PFSK-1 (cell line): ENCODE results near the gene SPAG9.

Experiments used
- POLR2AphosphoS5 ChIP-seq: IDR thresholded peaks from 2 replicates; pipeline ENCODE4 v1.6.1; 2012; ENCODE audit warnings: low read depth, mild to moderate bottlenecking, control low read depth, low read length, moderate library complexity
- SIN3A ChIP-seq: IDR thresholded peaks from 2 replicates; pipeline ENCODE4 v1.6.1; 2012; ENCODE audit warnings: mild to moderate bottlenecking, low read length, moderate library complexity, borderline replicate concordance; ENCODE audit not compliant: insufficient read depth

- TF ChIP-seq POLR2AphosphoS5 (no peak), SIN3A (no peak)
These were observed 43.8 kb downstream of the SPAG9 start for GRCh38 chr17:51076821-51077220.
